Sigmoid colon (tissue), 4 donors: ENCODE data around the gene G3BP2.

Experiments
- POLR2A ChIP-seq, 2 donors: fragments of 450-650 bp; IDR thresholded peaks; one replicate each; pipeline ENCODE4 v1.6.1; 2016; ENCODE audit warnings: antibody characterized with exemption in 2 of 2, mild to moderate bottlenecking in 2 of 2, moderate library complexity in 2 of 2
- POLR2AphosphoS5 ChIP-seq, 4 donors: sonication (generic); formaldehyde crosslinking; IDR thresholded peaks; one replicate each; pipeline ENCODE4 v1.6.1; 2017; ENCODE audit warnings: antibody characterized with exemption in 4 of 4
- TF ChIP-seq, protein P1 (sequence below), 4 experiments: fragments of 450-650 bp in 3 of 4; fragments of 200-600 bp in 1 of 4; IDR thresholded peaks; one replicate each; pipeline ENCODE4 v1.5.1; 2016 to 2019; ENCODE audit warnings: antibody characterized with exemption in 4 of 4, mild to moderate bottlenecking in 3 of 4, moderate library complexity in 2 of 4

DNA sequence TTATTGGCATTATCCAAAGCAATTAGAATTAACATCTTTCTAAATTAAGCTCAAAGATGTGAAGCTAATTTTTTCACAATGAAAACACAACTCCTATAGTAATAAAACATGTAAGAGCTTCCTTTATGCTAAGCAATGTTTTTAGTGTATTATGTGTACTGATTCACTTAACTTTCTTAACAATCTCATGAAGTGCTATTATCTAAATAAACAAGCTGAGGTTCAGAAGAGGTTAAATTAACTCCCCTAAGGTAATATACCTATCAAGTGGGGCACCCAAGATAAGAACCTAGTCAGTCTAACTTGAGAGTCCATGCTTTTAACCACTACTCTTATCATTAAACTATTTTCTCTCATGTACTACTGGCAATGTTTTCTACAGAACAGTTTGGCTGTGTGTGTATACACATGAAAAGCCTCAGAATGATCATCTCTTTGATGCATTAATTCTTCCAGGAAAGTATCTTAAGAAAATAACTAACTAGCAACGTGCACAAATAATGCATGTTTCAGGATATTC lies 13.6 kb downstream of the G3BP2 start:
- TF ChIP-seq POLR2A (IDR thresholded peaks at IDR 0.05) (no peak), POLR2AphosphoS5 (IDR thresholded peaks at IDR 0.05) (no peak)
- TF ChIP-seq, protein P1, sequence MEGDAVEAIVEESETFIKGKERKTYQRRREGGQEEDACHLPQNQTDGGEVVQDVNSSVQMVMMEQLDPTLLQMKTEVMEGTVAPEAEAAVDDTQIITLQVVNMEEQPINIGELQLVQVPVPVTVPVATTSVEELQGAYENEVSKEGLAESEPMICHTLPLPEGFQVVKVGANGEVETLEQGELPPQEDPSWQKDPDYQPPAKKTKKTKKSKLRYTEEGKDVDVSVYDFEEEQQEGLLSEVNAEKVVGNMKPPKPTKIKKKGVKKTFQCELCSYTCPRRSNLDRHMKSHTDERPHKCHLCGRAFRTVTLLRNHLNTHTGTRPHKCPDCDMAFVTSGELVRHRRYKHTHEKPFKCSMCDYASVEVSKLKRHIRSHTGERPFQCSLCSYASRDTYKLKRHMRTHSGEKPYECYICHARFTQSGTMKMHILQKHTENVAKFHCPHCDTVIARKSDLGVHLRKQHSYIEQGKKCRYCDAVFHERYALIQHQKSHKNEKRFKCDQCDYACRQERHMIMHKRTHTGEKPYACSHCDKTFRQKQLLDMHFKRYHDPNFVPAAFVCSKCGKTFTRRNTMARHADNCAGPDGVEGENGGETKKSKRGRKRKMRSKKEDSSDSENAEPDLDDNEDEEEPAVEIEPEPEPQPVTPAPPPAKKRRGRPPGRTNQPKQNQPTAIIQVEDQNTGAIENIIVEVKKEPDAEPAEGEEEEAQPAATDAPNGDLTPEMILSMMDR (IDR thresholded peaks at IDR 0.05): no peak
